Ishikawa (cell line): ENCODE data around the gene GNL2.

Experiments used
- CEBPB ChIP-seq: IDR thresholded peaks from 2 replicates; pipeline ENCODE4 v1.6.1; 2012
- CREB1 ChIP-seq: IDR thresholded peaks from 2 replicates; pipeline ENCODE4 v1.6.1; 2012; ENCODE audit warnings: low read depth
- EGR1 ChIP-seq: IDR thresholded peaks from 2 replicates; pipeline ENCODE4 v1.6.1; 2012
- EP300 ChIP-seq: IDR thresholded peaks from 2 replicates; pipeline ENCODE4 v1.6.1; 2012; ENCODE audit warnings: borderline replicate concordance
- FOXM1 ChIP-seq: IDR thresholded peaks from 2 replicates; pipeline ENCODE4 v1.6.1; 2012; ENCODE audit warnings: low read depth, borderline replicate concordance
- NFIC ChIP-seq: IDR thresholded peaks from 2 replicates; pipeline ENCODE4 v1.6.1; 2012
- RAD21 ChIP-seq: IDR thresholded peaks from 2 replicates; pipeline ENCODE4 v1.6.1; 2012; ENCODE audit warnings: low read depth
- TAF1 ChIP-seq: IDR thresholded peaks from 2 replicates; pipeline ENCODE4 v1.6.1; 2012; ENCODE audit warnings: low read depth, mild to moderate bottlenecking
- TCF12 ChIP-seq: IDR thresholded peaks from 2 replicates; pipeline ENCODE4 v1.6.1; 2012; ENCODE audit warnings: low read depth
- TEAD4 ChIP-seq: IDR thresholded peaks from 2 replicates; pipeline ENCODE4 v1.6.1; 2012
- YY1 ChIP-seq: IDR thresholded peaks from 2 replicates; pipeline ENCODE4 v1.6.1; 2012; ENCODE audit warnings: low read depth
- ZBTB7A ChIP-seq: IDR thresholded peaks from 2 replicates; pipeline ENCODE4 v1.6.1; 2012; ENCODE audit warnings: low read depth
- TF ChIP-seq, protein P1 (sequence below): IDR thresholded peaks from 2 replicates; pipeline ENCODE4 v1.6.1; 2012; ENCODE audit warnings: low read depth, mild to moderate bottlenecking
- TF ChIP-seq, protein P2 (sequence below): IDR thresholded peaks from 2 replicates; pipeline ENCODE4 v1.6.1; 2012
- TF ChIP-seq, protein P3 (sequence below): IDR thresholded peaks from 2 replicates; pipeline ENCODE4 v1.6.1; 2012

Gene GNL2

DNA sequence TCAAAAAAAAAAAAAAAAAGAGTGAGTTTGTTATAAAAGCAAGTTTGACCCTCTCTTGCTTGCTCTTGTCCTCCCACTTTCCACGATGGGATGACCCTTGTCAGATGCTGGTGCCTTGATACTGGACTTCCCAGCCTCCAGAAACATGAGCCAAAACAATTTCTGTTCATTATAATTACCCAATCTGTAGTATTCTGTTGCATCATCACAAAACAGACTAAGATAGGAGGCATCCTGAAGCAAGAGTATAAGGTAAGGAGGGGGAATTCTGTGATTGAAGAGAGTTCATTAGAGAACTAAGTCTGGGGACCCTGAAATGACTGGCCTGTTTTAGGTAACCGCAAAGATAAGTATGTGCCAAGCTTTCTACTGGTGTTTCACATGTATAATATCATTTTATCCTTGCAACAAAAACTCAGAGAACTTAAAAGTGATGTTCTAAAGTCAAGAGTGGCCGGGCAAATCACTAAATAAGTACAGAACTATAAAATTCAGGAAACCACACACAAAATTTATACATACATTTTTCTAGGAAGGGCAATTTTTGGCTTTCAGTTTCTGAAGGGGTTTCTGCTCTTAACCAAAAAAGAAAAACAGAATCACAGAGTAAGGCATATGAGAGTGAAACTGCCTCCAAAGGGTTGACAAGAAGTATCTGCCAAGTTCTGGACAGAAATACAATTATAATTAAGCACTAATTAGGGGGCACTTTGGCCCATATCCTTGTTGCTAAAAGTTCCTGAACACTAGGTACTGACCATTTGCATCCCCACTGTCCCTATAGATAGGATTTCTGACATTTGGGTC lies 25.0 kb downstream of the GNL2 start:
- TF ChIP-seq TAF1 (no peak), RAD21 (no peak), EP300 (no peak), ZBTB7A (no peak), YY1 (no peak), TEAD4 (no peak), CREB1 (no peak), CEBPB (no peak), NFIC (no peak), FOXM1 (no peak), EGR1 (no peak), TCF12 (no peak)
- TF ChIP-seq, protein P1, sequence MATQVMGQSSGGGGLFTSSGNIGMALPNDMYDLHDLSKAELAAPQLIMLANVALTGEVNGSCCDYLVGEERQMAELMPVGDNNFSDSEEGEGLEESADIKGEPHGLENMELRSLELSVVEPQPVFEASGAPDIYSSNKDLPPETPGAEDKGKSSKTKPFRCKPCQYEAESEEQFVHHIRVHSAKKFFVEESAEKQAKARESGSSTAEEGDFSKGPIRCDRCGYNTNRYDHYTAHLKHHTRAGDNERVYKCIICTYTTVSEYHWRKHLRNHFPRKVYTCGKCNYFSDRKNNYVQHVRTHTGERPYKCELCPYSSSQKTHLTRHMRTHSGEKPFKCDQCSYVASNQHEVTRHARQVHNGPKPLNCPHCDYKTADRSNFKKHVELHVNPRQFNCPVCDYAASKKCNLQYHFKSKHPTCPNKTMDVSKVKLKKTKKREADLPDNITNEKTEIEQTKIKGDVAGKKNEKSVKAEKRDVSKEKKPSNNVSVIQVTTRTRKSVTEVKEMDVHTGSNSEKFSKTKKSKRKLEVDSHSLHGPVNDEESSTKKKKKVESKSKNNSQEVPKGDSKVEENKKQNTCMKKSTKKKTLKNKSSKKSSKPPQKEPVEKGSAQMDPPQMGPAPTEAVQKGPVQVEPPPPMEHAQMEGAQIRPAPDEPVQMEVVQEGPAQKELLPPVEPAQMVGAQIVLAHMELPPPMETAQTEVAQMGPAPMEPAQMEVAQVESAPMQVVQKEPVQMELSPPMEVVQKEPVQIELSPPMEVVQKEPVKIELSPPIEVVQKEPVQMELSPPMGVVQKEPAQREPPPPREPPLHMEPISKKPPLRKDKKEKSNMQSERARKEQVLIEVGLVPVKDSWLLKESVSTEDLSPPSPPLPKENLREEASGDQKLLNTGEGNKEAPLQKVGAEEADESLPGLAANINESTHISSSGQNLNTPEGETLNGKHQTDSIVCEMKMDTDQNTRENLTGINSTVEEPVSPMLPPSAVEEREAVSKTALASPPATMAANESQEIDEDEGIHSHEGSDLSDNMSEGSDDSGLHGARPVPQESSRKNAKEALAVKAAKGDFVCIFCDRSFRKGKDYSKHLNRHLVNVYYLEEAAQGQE = no peak
- TF ChIP-seq, protein P2, sequence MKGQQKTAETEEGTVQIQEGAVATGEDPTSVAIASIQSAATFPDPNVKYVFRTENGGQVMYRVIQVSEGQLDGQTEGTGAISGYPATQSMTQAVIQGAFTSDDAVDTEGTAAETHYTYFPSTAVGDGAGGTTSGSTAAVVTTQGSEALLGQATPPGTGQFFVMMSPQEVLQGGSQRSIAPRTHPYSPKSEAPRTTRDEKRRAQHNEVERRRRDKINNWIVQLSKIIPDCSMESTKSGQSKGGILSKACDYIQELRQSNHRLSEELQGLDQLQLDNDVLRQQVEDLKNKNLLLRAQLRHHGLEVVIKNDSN = no peak
- TF ChIP-seq, protein P3, sequence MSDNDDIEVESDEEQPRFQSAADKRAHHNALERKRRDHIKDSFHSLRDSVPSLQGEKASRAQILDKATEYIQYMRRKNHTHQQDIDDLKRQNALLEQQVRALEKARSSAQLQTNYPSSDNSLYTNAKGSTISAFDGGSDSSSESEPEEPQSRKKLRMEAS = no peak

DNA sequence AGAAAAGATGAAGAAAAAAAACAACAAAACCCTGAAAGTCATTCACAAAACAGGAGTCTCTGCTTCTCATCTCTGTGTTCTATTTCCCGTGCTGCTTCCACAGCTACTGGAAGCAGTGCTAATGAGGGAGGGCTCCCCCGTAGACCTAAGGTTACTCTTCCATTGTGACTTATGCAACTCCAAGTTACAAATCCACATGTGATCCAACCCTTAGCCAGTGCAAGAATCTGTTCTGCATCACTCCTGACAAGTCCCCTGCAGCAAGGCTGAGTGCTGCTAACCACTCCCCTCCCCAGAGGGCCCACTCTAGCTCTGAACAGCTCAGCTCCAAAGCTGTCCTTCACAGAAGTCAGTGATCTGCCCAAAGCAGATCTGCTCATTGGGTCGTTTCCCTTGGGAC lies 28.7 kb downstream of the GNL2 start:
- TF ChIP-seq, protein P3 = no peak
- TF ChIP-seq CEBPB = no peak
- no peak for TF ChIP-seq EP300
- no peak for TF ChIP-seq TEAD4
- no peak for TF ChIP-seq TCF12
- no peak for TF ChIP-seq CREB1
- no peak for TF ChIP-seq NFIC
- no peak for TF ChIP-seq YY1
- TF ChIP-seq, protein P1 = no peak
- TF ChIP-seq EGR1 = no peak
- no peak for TF ChIP-seq ZBTB7A
- TF ChIP-seq RAD21 = no peak
- TF ChIP-seq, protein P2 = no peak

DNA sequence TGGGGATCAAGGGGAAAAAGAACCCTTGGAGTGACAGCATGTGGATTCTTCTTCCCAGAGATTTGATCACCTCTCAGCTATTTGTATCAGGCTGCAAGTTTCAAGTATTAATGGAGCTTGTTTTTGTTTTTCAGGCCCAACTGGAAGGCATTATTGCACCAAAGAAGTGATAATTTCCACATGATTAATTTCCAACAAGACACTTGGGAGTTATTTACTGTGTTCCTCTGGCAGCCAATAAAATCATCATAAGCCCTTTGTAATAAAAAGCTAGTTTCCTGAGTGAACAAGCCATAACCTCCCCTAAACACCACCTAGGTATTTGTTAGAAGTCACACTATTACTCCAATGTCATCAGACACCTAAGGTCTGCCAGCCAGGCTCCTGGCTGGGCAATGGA lies 30.8 kb downstream of the GNL2 start:
- TF ChIP-seq TCF12 (no peak), NFIC (no peak), CREB1 (no peak), EGR1 (no peak), TAF1 (no peak), FOXM1 (no peak), RAD21 (no peak), ZBTB7A (no peak), YY1 (no peak), TEAD4 (no peak)
- TF ChIP-seq, protein P3 = no peak
- TF ChIP-seq, protein P1 = no peak
- TF ChIP-seq, protein P2 = no peak

DNA sequence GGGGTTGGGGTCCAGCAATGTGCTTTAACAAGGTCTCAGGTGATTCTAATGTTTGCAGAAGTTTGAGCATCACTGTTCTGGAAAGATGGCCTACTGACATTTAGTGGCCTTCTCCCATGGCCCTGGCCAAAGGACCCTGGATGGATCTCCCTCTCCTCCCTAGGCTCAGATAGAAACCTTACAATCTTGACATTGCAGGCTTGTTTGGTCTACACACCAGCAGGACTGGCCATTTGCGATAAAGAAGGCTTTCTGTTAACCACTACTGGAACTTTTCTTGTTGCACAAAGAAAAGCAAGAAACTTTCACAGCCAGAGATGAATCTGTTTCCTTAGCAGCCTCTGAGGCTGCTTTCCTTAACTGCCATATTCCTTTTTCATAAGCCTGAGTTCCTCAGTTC lies 32.8 kb downstream of the GNL2 start:
- TF ChIP-seq YY1 = no peak
- TF ChIP-seq CEBPB = no peak
- TF ChIP-seq RAD21 = no peak
- TF ChIP-seq EP300 = no peak
- no peak for TF ChIP-seq NFIC
- TF ChIP-seq TEAD4 = no peak
- no peak for TF ChIP-seq ZBTB7A
- TF ChIP-seq TAF1 = no peak
- TF ChIP-seq, protein P1 = no peak
- no peak for TF ChIP-seq TCF12
- no peak for TF ChIP-seq CREB1
- TF ChIP-seq, protein P2 = no peak
- TF ChIP-seq, protein P3 = no peak
- no peak for TF ChIP-seq EGR1
- no peak for TF ChIP-seq FOXM1
